Kidney (tissue), 14 donors: ENCODE measurements around the gene PAGR1. TPM values are rescaled to one million over a fixed set of nuclear protein-coding genes. Genes with fewer than 3 reads are reported as not detected.
A peak's percentile ranks its signal among the peaks of the same experiment; 100 is the strongest.

Experiments
- DNase-seq, 5 donors: peaks; one replicate each; pipeline ENCODE4 v3.0.0-alpha.2; 2013 to 2020
- FAIRE-seq: peaks from 2 replicates; lab custom pipeline; 2012; peaks lifted over from hg19 to GRCh38; lab: Jason Lieb, UNC
- H3K27ac ChIP-seq, 2 donors: one replicate each; pipeline ENCODE4 v1.7.0; 2013; ENCODE audit warnings: low read depth in 2 of 2, low read length in 2 of 2, inconsistent platforms in 1 of 2
- H3K27me3 ChIP-seq: one replicate; pipeline ENCODE4 v1.7.1; 2013; ENCODE audit warnings: low read length, inconsistent platforms; ENCODE audit not compliant: control insufficient read depth, insufficient read depth
- H3K36me3 ChIP-seq, 3 donors: one replicate each; pipeline versions ENCODE4 v1.7.0 to v1.7.1; 2013; ENCODE audit warnings: low read length in 3 of 3, control low read depth in 1 of 3, inconsistent platforms in 1 of 3; ENCODE audit not compliant: insufficient read depth in 3 of 3, control insufficient read depth in 2 of 3
- H3K4me1 ChIP-seq, 3 donors: one replicate each; pipeline versions ENCODE4 v1.7.0 to v1.7.1; 2013; ENCODE audit warnings: low read length in 3 of 3, inconsistent platforms in 1 of 3, low read depth in 1 of 3; ENCODE audit not compliant: control insufficient read depth in 2 of 3, insufficient read depth in 2 of 3
- H3K4me3 ChIP-seq, 3 donors: one replicate each; pipeline versions ENCODE4 v1.7.0 to v1.8.1; 2013; ENCODE audit warnings: low read length in 3 of 3, control low read depth in 1 of 3, inconsistent platforms in 1 of 3
- H3K9ac ChIP-seq, 3 donors: one replicate each; pipeline versions ENCODE4 v1.7.0 to v1.7.1; 2013; ENCODE audit warnings: low read length in 3 of 3, control low read depth in 1 of 3, inconsistent platforms in 1 of 3
- H3K9me3 ChIP-seq, 3 donors: one replicate each; pipeline versions ENCODE4 v1.7.0 to v1.7.1; 2013; ENCODE audit warnings: low read length in 3 of 3, control low read depth in 1 of 3, inconsistent platforms in 1 of 3; ENCODE audit not compliant: control insufficient read depth in 2 of 3, insufficient read depth in 1 of 3
- intact Hi-C: fragments of 100-400 bp; cut with DNase I; formaldehyde crosslinking; loops from one replicate; pipeline ENCODE4 v1.11.1; 2022
- polyA plus RNA-seq: library from polyadenylated mRNA; stranded (reverse); fragments of 350-450 nt; fragmentation: Illumina TruSeq; extraction: RNeasy Lipid Tissue Mini Kit (QIAGEN cat#74804); gene quantifications from one replicate; pipeline ENCODE4 v1.2.3, GENCODE V29; 2014; ENCODE audit warnings: low read depth, low replicate concordance; ENCODE audit not compliant: insufficient read depth
- total RNA-seq: library from RNA; stranded (reverse); fragmentation: NEBNext Ultra II Directional; extraction: Animal tissue kit (Norgen Biotek cat#: 25700); gene quantifications from one replicate; pipeline ENCODE4 v1.2.1, GENCODE V29; 2021
- TF ChIP-seq, protein P1 (sequence below): IDR thresholded peaks from 3 replicates; pipeline ENCODE4 v1.5.1; 2012; ENCODE audit warnings: mild to moderate bottlenecking, moderate library complexity, borderline replicate concordance; ENCODE audit not compliant: insufficient read depth; ENCODE audit errors: extremely low read depth
- donor health status: control.
- donor health status: control.
- donor health status: control.
- donor health status: control.
- donor health status: control.
- donor health status: DM: yes; HTN: yes; CAD: no.
- donor health status: Normal renal cell carcinoma (clear cell type).

The PAGR1 gene
- total and polyA plus RNA-seq, 2 donors from 2014 or later: 23.5 to 30.0 TPM

DNA sequence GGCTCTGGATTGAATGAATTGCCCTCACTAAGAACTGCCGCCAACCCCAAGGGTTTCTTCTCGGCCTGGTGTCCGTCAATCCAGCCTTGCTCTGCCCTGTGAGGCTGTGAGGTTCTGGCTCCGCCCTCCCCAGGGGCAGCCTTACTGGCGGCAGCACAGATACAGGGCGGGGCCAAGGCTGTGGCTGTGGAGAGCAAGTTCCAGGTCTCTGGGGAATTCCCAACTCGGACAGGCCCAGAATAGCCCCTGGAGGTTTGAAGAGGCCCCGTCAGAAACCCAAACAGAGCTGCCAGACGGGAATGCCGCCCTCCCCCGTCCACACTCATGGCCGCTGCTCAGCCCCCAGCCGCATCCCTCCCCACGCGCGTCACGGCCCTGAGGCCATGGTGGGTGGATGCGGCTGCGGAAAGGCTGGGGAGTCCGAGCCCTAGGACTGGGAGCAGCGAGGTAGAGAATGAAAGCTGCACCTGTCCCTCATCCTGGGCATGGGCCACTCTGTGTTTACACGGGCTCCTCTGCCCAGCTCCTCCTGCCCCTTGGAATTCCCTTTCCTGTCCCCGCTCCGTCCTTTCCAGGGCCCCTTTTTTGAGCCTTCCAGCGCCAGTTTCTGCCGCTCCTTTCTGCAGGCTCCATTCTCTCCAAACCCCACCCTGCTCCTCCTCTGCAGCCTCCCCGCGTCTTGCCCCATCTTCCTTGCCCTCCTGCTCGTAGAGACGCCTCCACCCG lies 4.6 kb upstream of the PAGR1 start:
- Histone ChIP-seq H3K4me1 (peaks cover 2 to 38% (median 12%) of the 10 kb centered on the region in 3 donors), H3K9me3 (no peaks in the 10 kb centered on the region), H3K9ac (peak overlapping the region; percentile 36 to 58 (median 46)), H3K27me3 (no peaks in the 10 kb centered on the region), H3K4me3 (peak overlapping the region; percentile 54 to 66 (median 65)), H3K36me3 (peaks cover 0 to 3% (median 2%) of the 10 kb centered on the region in 3 donors), H3K27ac (peak overlapping the region; percentile 83 to 95)
- peak; percentile 97 for FAIRE-seq
- TF ChIP-seq, protein P1, sequence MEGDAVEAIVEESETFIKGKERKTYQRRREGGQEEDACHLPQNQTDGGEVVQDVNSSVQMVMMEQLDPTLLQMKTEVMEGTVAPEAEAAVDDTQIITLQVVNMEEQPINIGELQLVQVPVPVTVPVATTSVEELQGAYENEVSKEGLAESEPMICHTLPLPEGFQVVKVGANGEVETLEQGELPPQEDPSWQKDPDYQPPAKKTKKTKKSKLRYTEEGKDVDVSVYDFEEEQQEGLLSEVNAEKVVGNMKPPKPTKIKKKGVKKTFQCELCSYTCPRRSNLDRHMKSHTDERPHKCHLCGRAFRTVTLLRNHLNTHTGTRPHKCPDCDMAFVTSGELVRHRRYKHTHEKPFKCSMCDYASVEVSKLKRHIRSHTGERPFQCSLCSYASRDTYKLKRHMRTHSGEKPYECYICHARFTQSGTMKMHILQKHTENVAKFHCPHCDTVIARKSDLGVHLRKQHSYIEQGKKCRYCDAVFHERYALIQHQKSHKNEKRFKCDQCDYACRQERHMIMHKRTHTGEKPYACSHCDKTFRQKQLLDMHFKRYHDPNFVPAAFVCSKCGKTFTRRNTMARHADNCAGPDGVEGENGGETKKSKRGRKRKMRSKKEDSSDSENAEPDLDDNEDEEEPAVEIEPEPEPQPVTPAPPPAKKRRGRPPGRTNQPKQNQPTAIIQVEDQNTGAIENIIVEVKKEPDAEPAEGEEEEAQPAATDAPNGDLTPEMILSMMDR: no peak
- DNase-seq: peak; percentile 96 to 99 (median 97)
- intact Hi-C loops: no loop called here

DNA sequence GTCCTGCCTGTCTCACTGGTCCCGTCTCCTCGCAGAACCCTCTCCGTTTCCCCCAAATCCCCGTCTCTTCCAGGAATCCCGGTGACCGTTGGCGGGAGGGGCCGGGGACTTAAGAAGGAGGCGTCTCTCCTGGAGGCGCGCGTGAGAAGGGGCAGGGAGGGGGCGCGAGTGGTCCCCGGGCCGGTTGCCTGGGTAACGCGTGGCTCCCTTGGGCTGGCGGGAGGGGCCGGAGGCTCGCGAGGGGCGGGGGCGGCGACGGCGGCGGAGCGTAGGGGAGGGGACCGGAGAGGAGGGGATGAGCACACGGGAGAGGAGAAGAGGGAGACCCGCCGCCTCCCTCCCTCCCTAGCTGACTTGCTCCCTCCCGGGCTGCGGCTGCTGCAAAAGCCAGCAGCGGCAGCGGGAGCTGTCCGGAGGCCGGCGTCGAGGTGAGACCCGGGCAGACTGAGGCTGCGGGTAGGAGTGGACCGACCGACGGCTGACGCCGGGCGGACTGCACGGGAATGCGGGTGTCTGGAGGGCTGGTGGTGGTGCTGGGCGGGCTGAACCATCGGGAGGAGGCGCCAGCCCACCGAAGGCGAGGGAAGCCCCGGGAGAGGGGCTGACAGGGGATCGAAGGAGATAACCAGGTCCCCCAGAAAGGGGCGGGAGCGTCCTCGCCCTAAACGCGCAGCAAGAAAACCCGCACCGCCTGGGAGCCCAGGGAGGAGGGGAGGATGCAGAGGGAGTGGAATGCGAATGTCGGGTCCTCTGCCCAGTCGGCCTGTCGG lies 3.9 kb upstream of the PAGR1 start, which contains the start of gene PRRT2:
Gene PRRT2 (plus strand): TSS at position 298 of the 770 bp plus-strand sequence. CDS start 862 bp downstream, outside the sequence.
- Histone ChIP-seq H3K27me3 (no peaks in the 10 kb centered on the region), H3K9me3 (no peaks in the 10 kb centered on the region), H3K4me1 (peaks cover 2 to 40% (median 15%) of the 10 kb centered on the region in 3 donors), H3K36me3 (peaks cover 0 to 3% (median 2%) of the 10 kb centered on the region in 3 donors), H3K4me3 (peak within 1 kb of the TSS; percentile 65 to 68 (median 66)), H3K9ac (peak within 1 kb of the TSS; percentile 36 to 58 (median 46)), H3K27ac (peak within 1 kb of the TSS; percentile 83 to 95)
- TF ChIP-seq, protein P1: no peak
- peak; percentile 84 to 93 (median 92) for DNase-seq
- no peak for FAIRE-seq
- intact Hi-C loops: no loop called here

DNA sequence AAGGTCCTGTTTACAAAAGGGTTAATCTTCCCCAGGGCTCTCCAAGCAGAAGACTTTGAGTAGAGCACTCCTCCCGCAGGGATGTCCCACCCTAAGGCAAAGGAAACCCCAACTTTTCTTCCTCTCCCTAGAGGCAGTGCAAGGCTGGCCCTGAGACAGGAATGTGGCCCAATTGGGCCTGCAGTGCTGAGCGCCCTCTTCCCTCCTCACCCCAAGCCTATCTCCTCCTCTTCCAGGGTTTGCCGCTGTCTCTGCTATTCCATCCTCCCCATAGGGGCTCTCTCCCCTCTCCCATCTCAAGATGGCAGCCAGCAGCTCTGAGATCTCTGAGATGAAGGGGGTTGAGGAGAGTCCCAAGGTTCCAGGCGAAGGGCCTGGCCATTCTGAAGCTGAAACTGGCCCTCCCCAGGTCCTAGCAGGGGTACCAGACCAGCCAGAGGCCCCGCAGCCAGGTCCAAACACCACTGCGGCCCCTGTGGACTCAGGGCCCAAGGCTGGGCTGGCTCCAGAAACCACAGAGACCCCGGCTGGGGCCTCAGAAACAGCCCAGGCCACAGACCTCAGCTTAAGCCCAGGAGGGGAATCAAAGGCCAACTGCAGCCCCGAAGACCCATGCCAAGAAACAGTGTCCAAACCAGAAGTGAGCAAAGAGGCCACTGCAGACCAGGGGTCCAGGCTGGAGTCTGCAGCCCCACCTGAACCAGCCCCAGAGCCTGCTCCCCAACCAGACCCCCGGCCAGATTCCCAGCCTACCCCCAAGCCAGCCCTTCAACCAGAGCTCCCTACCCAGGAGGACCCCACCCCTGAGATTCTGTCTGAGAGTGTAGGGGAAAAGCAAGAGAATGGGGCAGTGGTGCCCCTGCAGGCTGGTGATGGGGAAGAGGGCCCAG lies 3.0 kb upstream of the PAGR1 start:
- intact Hi-C loops: no loop called here

More for the DNA sequence above, 3.0 kb upstream of the PAGR1 start:
- Histone ChIP-seq H3K4me3 (peak overlapping the region in 2 of 3 donors; percentile 66 to 68), H3K36me3 (peaks cover 0 to 3% (median 2%) of the 10 kb centered on the region in 3 donors), H3K4me1 (peaks cover 2 to 32% (median 19%) of the 10 kb centered on the region in 3 donors), H3K27ac (peak overlapping the region in 1 of 2 donors; percentile 13), H3K9ac (peak overlapping the region in 2 of 3 donors; percentile 9 to 32), H3K9me3 (no peaks in the 10 kb centered on the region), H3K27me3 (no peaks in the 10 kb centered on the region)
- no peak for FAIRE-seq
- TF ChIP-seq, protein P1: no peak
- DNase-seq: peak in 2 of 5 donors; percentile 61 to 74
